Measurements from ENCODE around the gene STPG1. TPM values are rescaled to one million over a fixed set of nuclear protein-coding genes. Genes with fewer than 3 reads are reported as not detected.

The STPG1 gene
- total RNA-seq, 4 donors from 2014 or later = 1.0 to 11.5 (median 4.0) TPM

GRCh38 chr1:24415910-24416665 lies 2.5 kb upstream of the STPG1 start:
- Histone ChIP-seq H3K27me3 (no peaks in the 10 kb centered on the region), H3K4me3 (peak overlapping the region; percentile 52 to 79), H3K9me3 (no peaks in the 10 kb centered on the region), H3K36me3 (no peaks in the 10 kb centered on the region), H3K27ac (peak overlapping the region; percentile 7 to 47), H3K4me1 (peaks cover 4 to 9% of the 10 kb centered on the region in 2 donors)
- TF ChIP-seq CTCF (IDR thresholded peaks at IDR 0.05) (no peak), POLR2A (IDR thresholded peaks at IDR 0.05) (no peak)
- DNase-seq = no peak
- intact Hi-C loops (cut with DNase I; ENCODE audit: low total_unique reads) = no loop called here

GRCh38 chr1:24415334-24415909 lies 1.8 kb upstream of the STPG1 start, which contains the start of gene NIPAL3:
NIPAL3 (plus strand) TSS chr1:24415802; CDS start chr1:24419548, 3,746 bp downstream.
- intact Hi-C loops (cut with DNase I; ENCODE audit: low total_unique reads) = no loop called here
- H3K9me3 ChIP-seq = no peaks in the 10 kb centered on the region
- H3K36me3 ChIP-seq = no peaks in the 10 kb centered on the region
- TF ChIP-seq POLR2A (IDR thresholded peaks at IDR 0.05) (no peak), CTCF (IDR thresholded peaks at IDR 0.05) (peak; percentile 68 to 86 (median 80))
- H3K27me3 ChIP-seq = no peaks in the 10 kb centered on the region
- H3K27ac ChIP-seq = peak within 1 kb of the TSS; percentile 37 to 48
- H3K4me1 ChIP-seq = peaks cover 4 to 9% of the 10 kb centered on the region in 2 donors
- DNase-seq = peak; percentile 98 to 99
- peak within 1 kb of the TSS; percentile 52 to 79 for H3K4me3 ChIP-seq

- Histone ChIP-seq H3K4me3 (peak overlapping the region; percentile 52 to 79), H3K36me3 (no peaks in the 10 kb centered on the region), H3K4me1 (peaks cover 4 to 9% of the 10 kb centered on the region in 2 donors), H3K9me3 (no peaks in the 10 kb centered on the region), H3K27me3 (no peaks in the 10 kb centered on the region), H3K27ac (peak overlapping the region; percentile 37 to 48)
- TF ChIP-seq CTCF (IDR thresholded peaks at IDR 0.05) (no peak), POLR2A (IDR thresholded peaks at IDR 0.05) (no peak)
- intact Hi-C loops (cut with DNase I; ENCODE audit: low total_unique reads) = no loop called here
- DNase-seq = no peak
Measured at GRCh38 chr1:24414775-24415333, 1.3 kb upstream of the STPG1 start.

GRCh38 chr1:24412408-24412807 lies 1.2 kb downstream of the STPG1 start:
- H3K4me1 ChIP-seq = peaks cover 4 to 9% of the 10 kb centered on the region in 2 donors
- intact Hi-C loops (cut with DNase I; ENCODE audit: low total_unique reads) = no loop called here
- DNase-seq = no peak

More at GRCh38 chr1:24412408-24412807, 1.2 kb downstream of the STPG1 start:
- no peak for TF ChIP-seq POLR2A (IDR thresholded peaks at IDR 0.05)
- TF ChIP-seq CTCF (IDR thresholded peaks at IDR 0.05) = no peak
- H3K36me3 ChIP-seq = no peaks in the 10 kb centered on the region
- H3K27me3 ChIP-seq = no peaks in the 10 kb centered on the region
- H3K27ac ChIP-seq = no peak overlapping the region
- peak overlapping the region in 1 of 2 donors; percentile 76 for H3K4me3 ChIP-seq
- H3K9me3 ChIP-seq = no peaks in the 10 kb centered on the region
